ENCODE results near the gene LTB4R.

Gene LTB4R

GRCh38 chr14:24363401-24363800, 52.1 kb downstream of the LTB4R start:
- Histone ChIP-seq H4K91ac (ENCODE audit: low read depth, low read length) (no peak overlapping the region), H2AFZ (ENCODE audit: insufficient read depth, low read length, poor library complexity) (no peak overlapping the region), H4K12ac (ENCODE audit: low read depth, low read length) (no peak overlapping the region), H3K23ac (ENCODE audit: low read length) (no peak overlapping the region), H2BK5ac (ENCODE audit: low read depth, low read length, poor library complexity) (no peak overlapping the region), H3K36me3 (ENCODE audit: control insufficient read depth in 1 of 2, insufficient read depth in 2 of 2, low read length in 2 of 2) (no peaks in the 10 kb centered on the region), H3K18ac (ENCODE audit: low read length) (no peak overlapping the region), H3K4me3 (ENCODE audit: low read depth, low read length) (no peak overlapping the region), H3K4me1 (ENCODE audit: control insufficient read depth in 1 of 2, insufficient read depth in 2 of 2, low read length in 2 of 2) (peaks cover 0 to 4% of the 10 kb centered on the region in 2 experiments), H3K9ac (ENCODE audit: low read length) (no peak overlapping the region), H3K27me3 (ENCODE audit: insufficient read depth, low read length) (no peaks in the 10 kb centered on the region), H3K14ac (ENCODE audit: low read length) (no peak overlapping the region), H3K79me2 (ENCODE audit: control insufficient read depth, insufficient read depth, low read length, poor library complexity) (peaks cover 6% of the 10 kb centered on the region), H2AK5ac (ENCODE audit: low read length) (no peak overlapping the region), H3K9me3 (ENCODE audit: insufficient read depth, low read depth, low read length) (no peaks in the 10 kb centered on the region), H3K27ac (ENCODE audit: low read depth, low read length) (no peak overlapping the region), H3K79me1 (ENCODE audit: low read length) (peaks cover 23% of the 10 kb centered on the region), H2BK12ac (ENCODE audit: low read length) (no peak overlapping the region), H4K8ac (ENCODE audit: low read depth, low read length) (no peak overlapping the region), H2BK120ac (ENCODE audit: insufficient read depth, low read length, poor library complexity) (no peak overlapping the region), H3K4ac (ENCODE audit: low read depth, low read length) (no peak overlapping the region), H3K4me2 (ENCODE audit: low read length) (no peak overlapping the region)
- WGBS (ENCODE audit: extremely low coverage, insufficient coverage, insufficient read length), result no CpG with 5 or more reads among the region's 5 CpGs
- peak; percentile 69 to 77 for DNase-seq

GRCh38 chr14:24364841-24365240, 53.5 kb downstream of the LTB4R start:
- peaks cover 3 to 9% of the 10 kb centered on the region in 2 experiments for H3K4me1 ChIP-seq (ENCODE audit: control insufficient read depth in 1 of 2, insufficient read depth in 2 of 2, low read length in 2 of 2)
- no peak overlapping the region for H2AK5ac ChIP-seq (ENCODE audit: low read length)
- H2BK120ac ChIP-seq (ENCODE audit: insufficient read depth, low read length, poor library complexity), result no peak overlapping the region
- no peak for DNase-seq
- no peak overlapping the region for H3K4me3 ChIP-seq (ENCODE audit: low read depth, low read length)
- no peak overlapping the region for H3K27ac ChIP-seq (ENCODE audit: low read depth, low read length)
- H3K27me3 ChIP-seq (ENCODE audit: insufficient read depth, low read length), result no peaks in the 10 kb centered on the region
- no peak overlapping the region for H3K9ac ChIP-seq (ENCODE audit: low read length)
- H4K12ac ChIP-seq (ENCODE audit: low read depth, low read length), result no peak overlapping the region
- H3K4ac ChIP-seq (ENCODE audit: low read depth, low read length), result no peak overlapping the region
- H3K79me1 ChIP-seq (ENCODE audit: low read length), result peaks cover 30% of the 10 kb centered on the region
- no peak overlapping the region for H3K18ac ChIP-seq (ENCODE audit: low read length)
- peaks cover 6% of the 10 kb centered on the region for H3K79me2 ChIP-seq (ENCODE audit: control insufficient read depth, insufficient read depth, low read length, poor library complexity)
- no peak overlapping the region for H3K4me2 ChIP-seq (ENCODE audit: low read length)
- H2BK5ac ChIP-seq (ENCODE audit: low read depth, low read length, poor library complexity), result no peak overlapping the region
- H3K36me3 ChIP-seq (ENCODE audit: control insufficient read depth in 1 of 2, insufficient read depth in 2 of 2, low read length in 2 of 2), result peaks cover 0 to 2% of the 10 kb centered on the region in 2 experiments
- H2BK12ac ChIP-seq (ENCODE audit: low read length), result no peak overlapping the region
- H4K91ac ChIP-seq (ENCODE audit: low read depth, low read length), result no peak overlapping the region
- H4K8ac ChIP-seq (ENCODE audit: low read depth, low read length), result no peak overlapping the region
- no CpG with 5 or more reads among the region's 1 CpG for WGBS (ENCODE audit: extremely low coverage, insufficient coverage, insufficient read length)
- no peak overlapping the region for H3K14ac ChIP-seq (ENCODE audit: low read length)
- H2AFZ ChIP-seq (ENCODE audit: insufficient read depth, low read length, poor library complexity), result no peak overlapping the region
- no peaks in the 10 kb centered on the region for H3K9me3 ChIP-seq (ENCODE audit: insufficient read depth, low read depth, low read length)
- no peak overlapping the region for H3K23ac ChIP-seq (ENCODE audit: low read length)

DNA sequence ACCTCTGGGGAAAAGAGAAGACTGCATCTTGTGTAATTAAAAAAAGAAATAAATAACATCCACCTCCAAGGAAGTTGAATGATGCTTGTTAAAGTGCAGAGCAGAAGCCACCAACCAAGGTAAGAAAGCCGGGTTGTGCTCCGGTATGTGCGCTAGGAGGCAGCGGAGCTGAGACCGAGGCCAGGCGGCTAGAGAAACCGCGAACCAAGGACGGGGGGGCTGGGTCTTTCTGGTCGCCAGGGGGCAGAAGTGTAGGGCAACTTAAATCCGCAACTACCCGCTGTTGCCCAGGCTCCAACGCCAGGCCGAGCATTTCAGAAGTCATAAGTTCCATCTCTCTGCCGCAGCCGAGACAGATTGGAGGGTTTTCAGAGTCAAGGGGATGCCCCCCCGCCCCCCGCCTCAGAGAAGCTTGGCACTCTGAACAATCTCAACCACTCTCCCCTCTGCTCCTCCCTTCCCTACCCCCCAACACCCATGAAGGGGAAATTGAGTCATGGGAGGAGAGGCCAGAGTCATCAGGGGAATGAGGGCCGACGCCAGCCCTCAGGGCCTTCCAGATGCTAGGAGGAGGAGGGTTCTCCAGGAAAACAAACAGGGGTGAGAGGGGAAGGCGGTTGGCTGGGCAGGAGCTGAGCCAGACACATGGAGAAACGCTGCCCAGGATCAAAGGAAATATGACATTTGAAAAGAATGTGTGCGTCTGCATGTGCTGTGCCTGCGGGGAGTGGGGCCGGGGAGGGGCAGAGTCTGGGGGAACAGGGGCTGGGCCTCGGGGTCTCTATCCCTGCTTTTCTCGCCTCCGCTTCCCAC, 54.5 kb downstream of the LTB4R start:
- Histone ChIP-seq H3K36me3 (ENCODE audit: control insufficient read depth in 1 of 2, insufficient read depth in 2 of 2, low read length in 2 of 2) (peaks cover 3 to 8% of the 10 kb centered on the region in 2 experiments), H3K4me2 (ENCODE audit: low read length) (peak overlapping the region; percentile 59), H4K12ac (ENCODE audit: low read depth, low read length) (peak overlapping the region; percentile 84), H4K8ac (ENCODE audit: low read depth, low read length) (peak overlapping the region; percentile 69), H3K9ac (ENCODE audit: low read length) (no peak overlapping the region), H3K27ac (ENCODE audit: low read depth, low read length) (peak overlapping the region; percentile 81), H2AFZ (ENCODE audit: insufficient read depth, low read length, poor library complexity) (peak overlapping the region; percentile 12), H2BK5ac (ENCODE audit: low read depth, low read length, poor library complexity) (peak overlapping the region; percentile 76), H2AK5ac (ENCODE audit: low read length) (no peak overlapping the region), H3K4ac (ENCODE audit: low read depth, low read length) (peak overlapping the region; percentile 27), H2BK12ac (ENCODE audit: low read length) (peak overlapping the region; percentile 24), H3K4me1 (ENCODE audit: control insufficient read depth in 1 of 2, insufficient read depth in 2 of 2, low read length in 2 of 2) (peaks cover 3 to 9% of the 10 kb centered on the region in 2 experiments), H3K18ac (ENCODE audit: low read length) (peak overlapping the region; percentile 87), H3K9me3 (ENCODE audit: insufficient read depth, low read depth, low read length) (no peaks in the 10 kb centered on the region), H4K91ac (ENCODE audit: low read depth, low read length) (peak overlapping the region; percentile 56), H3K79me1 (ENCODE audit: low read length) (peaks cover 30% of the 10 kb centered on the region), H3K23ac (ENCODE audit: low read length) (no peak overlapping the region), H3K4me3 (ENCODE audit: low read depth, low read length) (no peak overlapping the region), H3K27me3 (ENCODE audit: insufficient read depth, low read length) (no peaks in the 10 kb centered on the region), H2BK120ac (ENCODE audit: insufficient read depth, low read length, poor library complexity) (peak overlapping the region; percentile 35), H3K14ac (ENCODE audit: low read length) (peak overlapping the region; percentile 2), H3K79me2 (ENCODE audit: control insufficient read depth, insufficient read depth, low read length, poor library complexity) (peaks cover 6% of the 10 kb centered on the region)
- peak; percentile 88 for DNase-seq
- no CpG with 5 or more reads among the region's 28 CpGs for WGBS (ENCODE audit: extremely low coverage, insufficient coverage, insufficient read length)

- no peaks in the 10 kb centered on the region for H3K9me3 ChIP-seq (ENCODE audit: insufficient read depth, low read depth, low read length)
- H2BK5ac ChIP-seq (ENCODE audit: low read depth, low read length, poor library complexity), result peak overlapping the region; percentile 76
- H4K12ac ChIP-seq (ENCODE audit: low read depth, low read length), result no peak overlapping the region
- H3K27me3 ChIP-seq (ENCODE audit: insufficient read depth, low read length), result no peaks in the 10 kb centered on the region
- peak overlapping the region; percentile 72 for H3K14ac ChIP-seq (ENCODE audit: low read length)
- H3K27ac ChIP-seq (ENCODE audit: low read depth, low read length), result peak overlapping the region; percentile 81
- WGBS (ENCODE audit: extremely low coverage, insufficient coverage, insufficient read length), result no CpG with 5 or more reads among the region's 16 CpGs
- peak overlapping the region; percentile 87 for H3K18ac ChIP-seq (ENCODE audit: low read length)
- H4K91ac ChIP-seq (ENCODE audit: low read depth, low read length), result peak overlapping the region; percentile 56
- peaks cover 6% of the 10 kb centered on the region for H3K79me2 ChIP-seq (ENCODE audit: control insufficient read depth, insufficient read depth, low read length, poor library complexity)
- no peak overlapping the region for H2AK5ac ChIP-seq (ENCODE audit: low read length)
- H3K4me3 ChIP-seq (ENCODE audit: low read depth, low read length), result peak overlapping the region; percentile 70
- peak overlapping the region; percentile 58 for H3K4ac ChIP-seq (ENCODE audit: low read depth, low read length)
- peak overlapping the region; percentile 70 for H2AFZ ChIP-seq (ENCODE audit: insufficient read depth, low read length, poor library complexity)
- peaks cover 3 to 9% of the 10 kb centered on the region in 2 experiments for H3K4me1 ChIP-seq (ENCODE audit: control insufficient read depth in 1 of 2, insufficient read depth in 2 of 2, low read length in 2 of 2)
- H3K9ac ChIP-seq (ENCODE audit: low read length), result no peak overlapping the region
- H3K4me2 ChIP-seq (ENCODE audit: low read length), result peak overlapping the region; percentile 59
- H2BK120ac ChIP-seq (ENCODE audit: insufficient read depth, low read length, poor library complexity), result peak overlapping the region; percentile 62
- peak overlapping the region; percentile 69 for H4K8ac ChIP-seq (ENCODE audit: low read depth, low read length)
- H2BK12ac ChIP-seq (ENCODE audit: low read length), result no peak overlapping the region
- H3K23ac ChIP-seq (ENCODE audit: low read length), result no peak overlapping the region
- no peak for DNase-seq
- peaks cover 3 to 8% of the 10 kb centered on the region in 2 experiments for H3K36me3 ChIP-seq (ENCODE audit: control insufficient read depth in 1 of 2, insufficient read depth in 2 of 2, low read length in 2 of 2)
- peaks cover 30% of the 10 kb centered on the region for H3K79me1 ChIP-seq (ENCODE audit: low read length)
Observed at GRCh38 chr14:24366413-24366720, 55.1 kb downstream of the LTB4R start.
